Smooth muscle cell of the brain vasculature (primary cell): ENCODE measurements around the gene GOLGA8M.
"Not testable (repeated sequence)": the region's sequence is repeated elsewhere in the genome, so short reads cannot be mapped to it uniquely, and the experiment has no call there.

ENCODE experiments used
- DNase-seq: peaks from one replicate; pipeline ENCODE4 v3.0.0-alpha.2; 2012; ENCODE audit warnings: low read depth, low spot score

GOLGA8M gene

GRCh38 chr15:28660750-28661149 lies 51.5 kb downstream of the GOLGA8M start:
- DNase-seq, result not testable (repeated sequence)

GRCh38 chr15:28656018-28656360 lies 56.2 kb downstream of the GOLGA8M start:
- DNase-seq, result not testable (repeated sequence)

GRCh38 chr15:28655329-28656017 lies 56.7 kb downstream of the GOLGA8M start:
- not testable (repeated sequence) for DNase-seq

- DNase-seq, result not testable (repeated sequence)
Observed at GRCh38 chr15:28654194-28654593, 58.0 kb downstream of the GOLGA8M start.

GRCh38 chr15:28652538-28652937 lies 59.7 kb downstream of the GOLGA8M start:
- not testable (repeated sequence) for DNase-seq
